Breast epithelium (tissue), 4 donors: ENCODE results near the gene PRDM1. TPM values are rescaled to one million over a fixed set of nuclear protein-coding genes. Genes with fewer than 3 reads are reported as not detected.

Experiments used
- DNase-seq, 2 donors: peaks; one replicate each; pipeline ENCODE4 v3.0.0-alpha.2; 2019; ENCODE audit warnings: low spot score in 2 of 2
- H3K27ac ChIP-seq, 2 donors: fragments of 200-600 bp; sonication (generic) in 1 of 2; one replicate each; pipeline ENCODE4 v1.5.1; 2016 to 2019; ENCODE audit warnings: mild to moderate bottlenecking in 1 of 2
- H3K27me3 ChIP-seq, 2 donors: fragments of 200-600 bp; sonication (generic) in 1 of 2; one replicate each; pipeline versions ENCODE4 v1.5.1 to v1.6.0; 2017 to 2019; ENCODE audit warnings: control low read depth in 1 of 2, mild to moderate bottlenecking in 1 of 2
- H3K36me3 ChIP-seq: fragments of 200-600 bp; one replicate; pipeline ENCODE4 v1.5.1; 2019
- H3K4me1 ChIP-seq, 2 donors: fragments of 200-600 bp; sonication (generic); one replicate each; pipeline ENCODE4 v1.5.1; 2016 to 2019; ENCODE audit warnings: control low read depth in 1 of 2
- H3K4me3 ChIP-seq, 3 donors: fragments of 200-600 bp; sonication (generic); 1 replicate in 2 of 3; 2 replicates in 1 of 3; pipeline ENCODE4 v1.5.1; 2016 to 2019; ENCODE audit warnings: mild to moderate bottlenecking in 3 of 3, moderate library complexity in 2 of 3
- H3K9me3 ChIP-seq, 2 donors: fragments of 200-600 bp; sonication (generic) in 1 of 2; one replicate each; pipeline ENCODE4 v1.5.1; 2016 to 2019; ENCODE audit warnings: control low read depth in 1 of 2
- CTCF ChIP-seq, 3 donors: fragments of 450-650 bp; IDR thresholded peaks; one replicate each; pipeline ENCODE4 v1.5.1; 2016 to 2017; ENCODE audit warnings: antibody characterized with exemption in 3 of 3, mild to moderate bottlenecking in 3 of 3, moderate library complexity in 3 of 3
- POLR2A ChIP-seq: fragments of 450-650 bp; IDR thresholded peaks from one replicate; pipeline ENCODE4 v1.6.1; 2016; ENCODE audit warnings: antibody characterized with exemption, mild to moderate bottlenecking, moderate library complexity
- POLR2AphosphoS5 ChIP-seq, 3 donors: sonication (generic); formaldehyde crosslinking; IDR thresholded peaks; one replicate each; pipeline ENCODE4 v1.6.1; 2017; ENCODE audit warnings: antibody characterized with exemption in 3 of 3
- intact Hi-C: fragments of 100-400 bp; cut with DNase I; formaldehyde crosslinking; loops from one replicate; pipeline ENCODE4 v1.15.1; 2023; ENCODE audit warnings: low total_unique reads
- total RNA-seq, 3 donors: library from RNA; depleted of rRNA; stranded (reverse); fragments of >200 nt; gene quantifications; one replicate each; pipeline ENCODE4 v1.1.0, GENCODE V29; 2016

The PRDM1 gene
- total RNA-seq, result 10 to 100 TPM in 2 of 3 donors, 1 to 10 TPM in 1; 6.9 to 16.0 (median 13.1) TPM

GRCh38 chr6:106085984-106086813 is at the start of gene PRDM1:
TSS of gene PRDM1 (plus strand) at chr6:106086336. CDS start at chr6:106086554, 218 bp downstream.
- Histone ChIP-seq H3K9me3 (no peaks in the 10 kb centered on the region), H3K4me3 (peak within 1 kb of the TSS; percentile 45 to 83 (median 64)), H3K4me1 (no peaks in the 10 kb centered on the region), H3K36me3 (no peaks in the 10 kb centered on the region), H3K27ac (peak within 1 kb of the TSS; percentile 81 to 92), H3K27me3 (no peaks in the 10 kb centered on the region)
- intact Hi-C loops, result no loop called here
- TF ChIP-seq POLR2AphosphoS5 (IDR thresholded peaks at IDR 0.05) (peak; percentile 57 to 76 (median 60)), CTCF (IDR thresholded peaks at IDR 0.05) (peak; percentile 16 to 31 (median 26)), POLR2A (peak; percentile 15)
- peak; percentile 66 to 86 for DNase-seq

GRCh38 chr6:106037060-106037459 is 49.1 kb upstream of the PRDM1 start:
- no peaks in the 10 kb centered on the region for H3K36me3 ChIP-seq
- DNase-seq, result no peak

GRCh38 chr6:106039897-106040592 is 46.1 kb upstream of the PRDM1 start:
- no peak overlapping the region for H3K4me3 ChIP-seq
- H3K4me1 ChIP-seq, result no peaks in the 10 kb centered on the region
- H3K36me3 ChIP-seq, result no peaks in the 10 kb centered on the region
- H3K27ac ChIP-seq, result no peak overlapping the region
- H3K27me3 ChIP-seq, result no peaks in the 10 kb centered on the region
- no peak for TF ChIP-seq CTCF (IDR thresholded peaks at IDR 0.05)
- TF ChIP-seq POLR2AphosphoS5 (IDR thresholded peaks at IDR 0.05), result no peak
- TF ChIP-seq POLR2A, result no peak
- intact Hi-C loops, result loop anchor here (5.0 kb wide), 1 partner anchor 232 kb away; no protein-coding TSS in a partner anchor
- no peaks in the 10 kb centered on the region for H3K9me3 ChIP-seq
- DNase-seq, result no peak

More at GRCh38 chr6:106037060-106037459, 49.1 kb upstream of the PRDM1 start:
- intact Hi-C loops, result no loop called here
- Histone ChIP-seq H3K27me3 (no peaks in the 10 kb centered on the region), H3K9me3 (no peaks in the 10 kb centered on the region), H3K4me1 (no peaks in the 10 kb centered on the region), H3K4me3 (no peak overlapping the region), H3K27ac (no peak overlapping the region)
- TF ChIP-seq POLR2AphosphoS5 (IDR thresholded peaks at IDR 0.05), result no peak
- TF ChIP-seq CTCF (IDR thresholded peaks at IDR 0.05), result no peak
- TF ChIP-seq POLR2A, result no peak

GRCh38 chr6:106044151-106044550 is 42.0 kb upstream of the PRDM1 start:
- Histone ChIP-seq H3K4me3 (no peak overlapping the region), H3K27ac (no peak overlapping the region), H3K36me3 (no peaks in the 10 kb centered on the region), H3K27me3 (no peaks in the 10 kb centered on the region), H3K9me3 (no peaks in the 10 kb centered on the region), H3K4me1 (no peaks in the 10 kb centered on the region)
- no peak for TF ChIP-seq POLR2A
- DNase-seq, result no peak
- intact Hi-C loops, result loop anchor here (5.0 kb wide), 1 partner anchor 228 kb away; no protein-coding TSS in a partner anchor

- DNase-seq, result no peak
- Histone ChIP-seq H3K36me3 (no peaks in the 10 kb centered on the region), H3K4me1 (no peaks in the 10 kb centered on the region), H3K4me3 (no peak overlapping the region), H3K27me3 (no peaks in the 10 kb centered on the region), H3K9me3 (no peaks in the 10 kb centered on the region), H3K27ac (no peak overlapping the region)
- intact Hi-C loops, result no loop called here
- TF ChIP-seq CTCF (IDR thresholded peaks at IDR 0.05), result no peak
- TF ChIP-seq POLR2AphosphoS5 (IDR thresholded peaks at IDR 0.05), result no peak
- no peak for TF ChIP-seq POLR2A
Measured at GRCh38 chr6:106045077-106045476, 41.1 kb upstream of the PRDM1 start.
